ENCODE data around the gene PSMA4. TPM values are rescaled to one million over a fixed set of nuclear protein-coding genes. Genes with fewer than 3 reads are reported as not detected.
A peak's percentile ranks its signal among the peaks of the same experiment; 100 is the strongest.

The PSMA4 gene
- polyA plus RNA-seq, 1 of the 3 experiments (the other 2 are of a cell fraction): 212 TPM

GRCh38 chr15:78567531-78567930, 27.3 kb downstream of the PSMA4 start (continued):
- TF ChIP-seq IRF3 (IDR thresholded peaks at IDR 0.05; ENCODE audit: low read depth, low read length) (no peak), ELF1 (IDR thresholded peaks at IDR 0.05) (no peak), MEF2A (IDR thresholded peaks at IDR 0.05; ENCODE audit: borderline replicate concordance, low read depth) (no peak)

GRCh38 chr15:78570710-78571109, 30.5 kb downstream of the PSMA4 start:
- CTCF ChIA-PET: interaction anchor here (0.9 kb wide), 1 partner anchor 9 kb away, joined by 5 read pairs; no protein-coding TSS in a partner anchor
- H4K20me1 ChIP-seq (ENCODE audit: insufficient read depth): no peaks in the 10 kb centered on the region
- 85% methylated on average over 2 of the region's 2 CpGs for WGBS (ENCODE audit: low lambda C conversion rate)

GRCh38 chr15:78571382-78571781, 31.1 kb downstream of the PSMA4 start:
- Histone ChIP-seq H3K4me3 (ENCODE audit: low read depth in 2 of 2, low read length in 1 of 2) (no peak overlapping the region), H3K9me3 (no peaks in the 10 kb centered on the region), H2AFZ (ENCODE audit: low read depth) (no peak overlapping the region), H3K79me2 (ENCODE audit: insufficient read depth) (peaks cover 23% of the 10 kb centered on the region), H3F3A (replicated peaks; ENCODE audit: insufficient read depth) (peaks cover 6% of the 10 kb centered on the region), H3K4me1 (ENCODE audit: control insufficient read depth in 1 of 2, insufficient read depth in 2 of 2, low read depth in 1 of 2, low read length in 1 of 2) (peaks cover 0 to 7% of the 10 kb centered on the region in 2 experiments; a peak in 2 of 4 replicates), H3K4me2 (no peak overlapping the region), H3K9me2 (no peaks in the 10 kb centered on the region), H3K27me3 (ENCODE audit: insufficient read depth) (no peaks in the 10 kb centered on the region), H4K20me1 (ENCODE audit: insufficient read depth) (no peaks in the 10 kb centered on the region), H3K27ac (ENCODE audit: low read depth in 2 of 2, low read length in 1 of 2) (no peak overlapping the region), H3K9ac (no peak overlapping the region), H3K36me3 (replicated peaks in 1 of 2; ENCODE audit: control insufficient read depth in 1 of 2, insufficient read depth in 2 of 2, low read length in 1 of 2) (no peaks in the 10 kb centered on the region)
- TF ChIP-seq SMC3 (IDR thresholded peaks at IDR 0.05; ENCODE audit: low read depth, low read length) (no peak), TEAD4 (IDR thresholded peaks at IDR 0.05; ENCODE audit: borderline replicate concordance, insufficient read depth) (no peak), MXI1 (IDR thresholded peaks at IDR 0.05; ENCODE audit: low read depth, low read length) (no peak), MAX (IDR thresholded peaks at IDR 0.05; ENCODE audit: low read depth) (no peak), CHD2 (IDR thresholded peaks at IDR 0.05; ENCODE audit: low read length, partially characterized antibody) (no peak), RAD21 (IDR thresholded peaks at IDR 0.05; ENCODE audit: low read length) (no peak), CTCF (IDR thresholded peaks at IDR 0.05) (no peak), PBX3 (IDR thresholded peaks at IDR 0.05) (no peak), EP300 (IDR thresholded peaks at IDR 0.05; ENCODE audit: borderline replicate concordance in 1 of 2, low read depth in 1 of 2, low read length in 1 of 2) (no peak), FOSL2 (IDR thresholded peaks at IDR 0.05; ENCODE audit: borderline replicate concordance, low read depth) (no peak)
- WGBS (ENCODE audit: low lambda C conversion rate): 95% methylated on average over 4 of the region's 4 CpGs
- ChIA-PET POLR2A (no interaction called here), CTCF (interaction anchor here (0.9 kb wide), 1 partner anchor 9 kb away, joined by 5 read pairs; no protein-coding TSS in a partner anchor)
- no peak for DNase-seq

More at GRCh38 chr15:78570710-78571109, 30.5 kb downstream of the PSMA4 start:
- H3K9ac ChIP-seq: no peak overlapping the region
- no peak overlapping the region for H3K4me3 ChIP-seq (ENCODE audit: low read depth in 2 of 2, low read length in 1 of 2)
- H3K79me2 ChIP-seq (ENCODE audit: insufficient read depth): peaks cover 19% of the 10 kb centered on the region
- TF ChIP-seq SMC3 (IDR thresholded peaks at IDR 0.05; ENCODE audit: low read depth, low read length) (no peak), NFIC (IDR thresholded peaks at IDR 0.05; ENCODE audit: borderline replicate concordance) (no peak), RAD21 (IDR thresholded peaks at IDR 0.05; ENCODE audit: low read length) (peak; percentile 29; the same call in 1 of the 2 replicates), MAX (IDR thresholded peaks at IDR 0.05; ENCODE audit: low read depth) (no peak), POLR2AphosphoS5 (IDR thresholded peaks at IDR 0.05; ENCODE audit: low read depth, low read length) (no peak), RXRA (IDR thresholded peaks at IDR 0.05; ENCODE audit: borderline replicate concordance, low read depth) (no peak)
- no peaks in the 10 kb centered on the region for H3K9me3 ChIP-seq
- DNase-seq: no peak
- no peaks in the 10 kb centered on the region for H3K9me2 ChIP-seq
- POLR2A ChIA-PET: no interaction called here
- no peak overlapping the region for H2AFZ ChIP-seq (ENCODE audit: low read depth)
- no peak overlapping the region for H3K4me2 ChIP-seq
- peaks cover 0 to 7% of the 10 kb centered on the region in 2 experiments; a peak in 2 of 4 replicates for H3K4me1 ChIP-seq (ENCODE audit: control insufficient read depth in 1 of 2, insufficient read depth in 2 of 2, low read depth in 1 of 2, low read length in 1 of 2)
- H3K27ac ChIP-seq (ENCODE audit: low read depth in 2 of 2, low read length in 1 of 2): no peak overlapping the region
- peaks cover 12% of the 10 kb centered on the region for H3F3A ChIP-seq (replicated peaks; ENCODE audit: insufficient read depth)
- no peaks in the 10 kb centered on the region for H3K27me3 ChIP-seq (ENCODE audit: insufficient read depth)
- H3K36me3 ChIP-seq (replicated peaks in 1 of 2; ENCODE audit: control insufficient read depth in 1 of 2, insufficient read depth in 2 of 2, low read length in 1 of 2): no peaks in the 10 kb centered on the region

All from SK-N-SH (cell line).